ENCODE measurements around the gene TTC22. TPM values are rescaled to one million over a fixed set of nuclear protein-coding genes. Genes with fewer than 3 reads are reported as not detected.

Gene TTC22
- total RNA-seq, 5 donors from 2014 or later (not counting 1 experiment from before 2014, with no cell fraction given): 8.4 to 21.0 (median 16.2) TPM

- peaks cover 7 to 49% of the 10 kb centered on the region in 2 experiments for H3K4me1 ChIP-seq (ENCODE audit: control insufficient read depth in 1 of 2, extremely low read depth in 1 of 2, insufficient read depth in 2 of 2, low read length in 2 of 2)
- WGBS (ENCODE audit: insufficient coverage): 26% methylated on average over 6 of the region's 6 CpGs
- ChIA-PET CTCF (no interaction called here), POLR2A (no interaction called here)
- Mint-ChIP-seq H3K4me1 (peaks cover 58 to 66% (median 65%) of the 10 kb centered on the region in 3 donors), H3K9me3 (no peaks in the 10 kb centered on the region), H3K4me3 (peak overlapping the region; percentile 83 to 95 (median 90)), H3K36me3 (peaks cover 15% of the 10 kb centered on the region), H3K27me3 (no peaks in the 10 kb centered on the region), H3K27ac (peak overlapping the region; percentile 87 to 91)
- H3K27ac ChIP-seq (ENCODE audit: low read length): peak overlapping the region; percentile 49
- H3K36me3 ChIP-seq (ENCODE audit: control insufficient read depth in 2 of 2, extremely low read depth in 1 of 2, insufficient read depth in 1 of 2, low read length in 1 of 2): peaks cover 0 to 14% of the 10 kb centered on the region in 2 donors
- peak in 7 of 35 experiments; percentile 5 to 43 (median 12) for DNase-seq
- no peaks in the 10 kb centered on the region for H3K27me3 ChIP-seq (replicated peaks in 1 of 2; ENCODE audit: control insufficient read depth in 2 of 2, extremely low read depth in 1 of 2, insufficient read depth in 2 of 2, low read length in 1 of 2)
- peak overlapping the region; percentile 18 to 83 for H3K4me3 ChIP-seq (ENCODE audit: control insufficient read depth in 1 of 2, extremely low read depth in 1 of 2, low read length in 1 of 2)
- no peaks in the 10 kb centered on the region for H3K9me3 ChIP-seq
- no peak for ATAC-seq (replicated peaks in 1 of 4)
Observed at GRCh38 chr1:54798769-54799641, 2.1 kb downstream of the TTC22 start.

GRCh38 chr1:54798206-54798605, 2.9 kb downstream of the TTC22 start:
- peak overlapping the region in 1 of 3 donors; percentile 95 for H3K4me3 Mint-ChIP-seq
- Histone ChIP-seq H3K27me3 (replicated peaks in 1 of 2; ENCODE audit: control insufficient read depth in 2 of 2, extremely low read depth in 1 of 2, insufficient read depth in 2 of 2, low read length in 1 of 2) (no peaks in the 10 kb centered on the region), H3K4me3 (ENCODE audit: control insufficient read depth in 1 of 2, extremely low read depth in 1 of 2, low read length in 1 of 2) (no peak overlapping the region), H3K36me3 (ENCODE audit: control insufficient read depth in 2 of 2, extremely low read depth in 1 of 2, insufficient read depth in 1 of 2, low read length in 1 of 2) (peaks cover 0 to 19% of the 10 kb centered on the region in 2 donors), H3K9me3 (no peaks in the 10 kb centered on the region), H3K27ac (ENCODE audit: low read length) (peak overlapping the region; percentile 49), H3K4me1 (ENCODE audit: control insufficient read depth in 1 of 2, extremely low read depth in 1 of 2, insufficient read depth in 2 of 2, low read length in 2 of 2) (peaks cover 7 to 43% of the 10 kb centered on the region in 2 experiments)
- H3K27ac Mint-ChIP-seq: peak overlapping the region; percentile 87 to 91
- H3K36me3 Mint-ChIP-seq: peaks cover 16% of the 10 kb centered on the region
- no peaks in the 10 kb centered on the region for H3K27me3 Mint-ChIP-seq
- peaks cover 56 to 66% (median 60%) of the 10 kb centered on the region in 3 donors for H3K4me1 Mint-ChIP-seq
- POLR2A ChIA-PET: no interaction called here
- 85% methylated on average over 2 of the region's 3 CpGs for WGBS (ENCODE audit: insufficient coverage)
- no peak for ATAC-seq (replicated peaks in 1 of 4)
- DNase-seq: no peak
- CTCF ChIA-PET: no interaction called here
- no peaks in the 10 kb centered on the region for H3K9me3 Mint-ChIP-seq

GRCh38 chr1:54796902-54797301, 4.2 kb downstream of the TTC22 start:
- no peaks in the 10 kb centered on the region for H3K27me3 Mint-ChIP-seq
- ChIA-PET POLR2A (no interaction called here), CTCF (interaction anchor here in 1 of 2 donors (0.6 kb wide), 1 partner anchor 491 kb away, joined by 3 read pairs; no protein-coding TSS in a partner anchor)
- 100% methylated on average over 1 of the region's 2 CpGs for WGBS (ENCODE audit: insufficient coverage)
- ATAC-seq (replicated peaks in 1 of 4): no peak
- H3K4me3 Mint-ChIP-seq: no peak overlapping the region
- peak overlapping the region in 1 of 2 donors; percentile 11 for H3K27ac Mint-ChIP-seq
- peaks cover 7 to 41% of the 10 kb centered on the region in 2 experiments for H3K4me1 ChIP-seq (ENCODE audit: control insufficient read depth in 1 of 2, extremely low read depth in 1 of 2, insufficient read depth in 2 of 2, low read length in 2 of 2)
- no peaks in the 10 kb centered on the region for H3K9me3 ChIP-seq
- no peak overlapping the region for H3K4me3 ChIP-seq (ENCODE audit: control insufficient read depth in 1 of 2, extremely low read depth in 1 of 2, low read length in 1 of 2)
- peaks cover 24% of the 10 kb centered on the region for H3K36me3 Mint-ChIP-seq
- peaks cover 0 to 2% (median 0%) of the 10 kb centered on the region in 3 donors for H3K9me3 Mint-ChIP-seq
- peaks cover 0 to 31% of the 10 kb centered on the region in 2 donors for H3K36me3 ChIP-seq (ENCODE audit: control insufficient read depth in 2 of 2, extremely low read depth in 1 of 2, insufficient read depth in 1 of 2, low read length in 1 of 2)
- no peaks in the 10 kb centered on the region for H3K27me3 ChIP-seq (replicated peaks in 1 of 2; ENCODE audit: control insufficient read depth in 2 of 2, extremely low read depth in 1 of 2, insufficient read depth in 2 of 2, low read length in 1 of 2)
- no peak overlapping the region for H3K27ac ChIP-seq (ENCODE audit: low read length)
- H3K4me1 Mint-ChIP-seq: peaks cover 52 to 63% (median 55%) of the 10 kb centered on the region in 3 donors
- DNase-seq: no peak

- no peak overlapping the region for H3K27ac ChIP-seq (ENCODE audit: low read length)
- no peaks in the 10 kb centered on the region for H3K27me3 Mint-ChIP-seq
- peaks cover 34% of the 10 kb centered on the region for H3K36me3 Mint-ChIP-seq
- peaks cover 0 to 2% (median 0%) of the 10 kb centered on the region in 3 donors for H3K9me3 Mint-ChIP-seq
- 95% methylated on average over 13 of the region's 18 CpGs for WGBS (ENCODE audit: insufficient coverage)
- peaks cover 7 to 34% of the 10 kb centered on the region in 2 experiments for H3K4me1 ChIP-seq (ENCODE audit: control insufficient read depth in 1 of 2, extremely low read depth in 1 of 2, insufficient read depth in 2 of 2, low read length in 2 of 2)
- H3K4me3 Mint-ChIP-seq: no peak overlapping the region
- ATAC-seq (replicated peaks in 1 of 4): no peak
- no peaks in the 10 kb centered on the region for H3K9me3 ChIP-seq
- DNase-seq: no peak
- no peak overlapping the region for H3K27ac Mint-ChIP-seq
- H3K27me3 ChIP-seq (replicated peaks in 1 of 2; ENCODE audit: control insufficient read depth in 2 of 2, extremely low read depth in 1 of 2, insufficient read depth in 2 of 2, low read length in 1 of 2): no peaks in the 10 kb centered on the region
- H3K36me3 ChIP-seq (ENCODE audit: control insufficient read depth in 2 of 2, extremely low read depth in 1 of 2, insufficient read depth in 1 of 2, low read length in 1 of 2): peaks cover 3 to 34% of the 10 kb centered on the region in 2 donors
- ChIA-PET CTCF (interaction anchor here in 1 of 2 donors (0.6 kb wide), 1 partner anchor 490 kb away, joined by 3 read pairs; no protein-coding TSS in a partner anchor), POLR2A (no interaction called here)
- H3K4me3 ChIP-seq (ENCODE audit: control insufficient read depth in 1 of 2, extremely low read depth in 1 of 2, low read length in 1 of 2): no peak overlapping the region
- H3K4me1 Mint-ChIP-seq: peaks cover 45 to 56% (median 47%) of the 10 kb centered on the region in 3 donors
Observed at GRCh38 chr1:54795841-54796468, 5.2 kb downstream of the TTC22 start.

- CTCF ChIA-PET: interaction anchor here in 1 of 2 donors (0.5 kb wide), 1 partner anchor 389 kb away, joined by 4 read pairs; the partner anchor contains the start of gene SSBP3
- peaks cover 7 to 32% of the 10 kb centered on the region in 2 experiments for H3K4me1 ChIP-seq (ENCODE audit: control insufficient read depth in 1 of 2, extremely low read depth in 1 of 2, insufficient read depth in 2 of 2, low read length in 2 of 2)
- Mint-ChIP-seq H3K4me1 (peaks cover 45 to 55% (median 47%) of the 10 kb centered on the region in 3 donors), H3K4me3 (no peak overlapping the region), H3K27me3 (no peaks in the 10 kb centered on the region), H3K27ac (peak overlapping the region in 1 of 2 donors; percentile 68), H3K9me3 (peaks cover 0 to 2% (median 0%) of the 10 kb centered on the region in 3 donors), H3K36me3 (peaks cover 34% of the 10 kb centered on the region)
- H3K4me3 ChIP-seq (ENCODE audit: control insufficient read depth in 1 of 2, extremely low read depth in 1 of 2, low read length in 1 of 2): no peak overlapping the region
- H3K36me3 ChIP-seq (ENCODE audit: control insufficient read depth in 2 of 2, extremely low read depth in 1 of 2, insufficient read depth in 1 of 2, low read length in 1 of 2): peaks cover 3 to 36% of the 10 kb centered on the region in 2 donors
- H3K27me3 ChIP-seq (replicated peaks in 1 of 2; ENCODE audit: control insufficient read depth in 2 of 2, extremely low read depth in 1 of 2, insufficient read depth in 2 of 2, low read length in 1 of 2): no peaks in the 10 kb centered on the region
- H3K9me3 ChIP-seq: no peaks in the 10 kb centered on the region
- WGBS (ENCODE audit: insufficient coverage): 100% methylated on average over 1 of the region's 4 CpGs
- POLR2A ChIA-PET: no interaction called here
- ATAC-seq (replicated peaks in 1 of 4) (no peak), DNase-seq (no peak)
- no peak overlapping the region for H3K27ac ChIP-seq (ENCODE audit: low read length)
Observed at GRCh38 chr1:54795356-54795665, 5.8 kb downstream of the TTC22 start.
